ENCODE results near the gene TRIML2.

DNA sequence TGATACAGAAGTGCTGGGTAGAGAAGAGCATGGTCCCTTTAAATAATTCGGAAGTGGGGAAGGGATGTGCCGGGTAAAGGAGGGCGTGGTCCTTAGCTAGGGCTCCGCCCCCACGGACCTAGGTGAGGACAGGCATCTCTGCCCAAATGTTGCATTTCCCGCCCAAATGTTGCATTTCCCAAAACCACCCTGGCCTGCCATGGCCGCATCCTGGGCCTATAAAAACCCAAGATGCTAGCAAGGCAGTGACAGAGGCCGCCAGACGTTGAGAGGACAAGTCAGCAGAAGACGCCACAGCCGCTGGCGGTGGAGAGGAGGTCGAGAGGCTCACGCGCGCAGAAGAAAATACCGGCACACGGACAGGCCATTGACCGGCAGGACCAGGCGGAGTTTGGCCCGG, 67.7 kb downstream of the TRIML2 start:
- TF ChIP-seq, protein P1, sequence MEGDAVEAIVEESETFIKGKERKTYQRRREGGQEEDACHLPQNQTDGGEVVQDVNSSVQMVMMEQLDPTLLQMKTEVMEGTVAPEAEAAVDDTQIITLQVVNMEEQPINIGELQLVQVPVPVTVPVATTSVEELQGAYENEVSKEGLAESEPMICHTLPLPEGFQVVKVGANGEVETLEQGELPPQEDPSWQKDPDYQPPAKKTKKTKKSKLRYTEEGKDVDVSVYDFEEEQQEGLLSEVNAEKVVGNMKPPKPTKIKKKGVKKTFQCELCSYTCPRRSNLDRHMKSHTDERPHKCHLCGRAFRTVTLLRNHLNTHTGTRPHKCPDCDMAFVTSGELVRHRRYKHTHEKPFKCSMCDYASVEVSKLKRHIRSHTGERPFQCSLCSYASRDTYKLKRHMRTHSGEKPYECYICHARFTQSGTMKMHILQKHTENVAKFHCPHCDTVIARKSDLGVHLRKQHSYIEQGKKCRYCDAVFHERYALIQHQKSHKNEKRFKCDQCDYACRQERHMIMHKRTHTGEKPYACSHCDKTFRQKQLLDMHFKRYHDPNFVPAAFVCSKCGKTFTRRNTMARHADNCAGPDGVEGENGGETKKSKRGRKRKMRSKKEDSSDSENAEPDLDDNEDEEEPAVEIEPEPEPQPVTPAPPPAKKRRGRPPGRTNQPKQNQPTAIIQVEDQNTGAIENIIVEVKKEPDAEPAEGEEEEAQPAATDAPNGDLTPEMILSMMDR (IDR thresholded peaks at IDR 0.05 in 8 of 11, conservative IDR thresholded peaks at IDR 0.05 in 3 of 11) = no peak
- TF ChIP-seq POLR2A (IDR thresholded peaks at IDR 0.05) (no peak), POLR2AphosphoS5 (IDR thresholded peaks at IDR 0.05) (no peak)
